Common myeloid progenitor, CD34-positive (primary cell): ENCODE results near the gene GABBR2.

Source experiments
- CTCF ChIA-PET: fragments of 350-600 bp; sonication (Branson Sonifier 250); formaldehyde crosslinking; loops from one replicate; lab custom pipeline; 2021; ENCODE audit warnings: antibody characterized with exemption; lab: Charles Lee
- POLR2A ChIA-PET: fragments of 350-600 bp; sonication (Branson Sonifier 250); formaldehyde crosslinking; loops from one replicate; lab custom pipeline; 2021; ENCODE audit warnings: antibody characterized with exemption; lab: Charles Lee
- DNase-seq, 3 donors: peaks; one replicate each; pipeline versions ENCODE4 v3.0.0 to v3.0.0-alpha.2; 2013
- H3K27ac ChIP-seq, 2 experiments: 1 replicate in 1 of 2; 2 replicates in 1 of 2; pipeline ENCODE4 v1.7.0; 2013; ENCODE audit warnings: inconsistent platforms in 2 of 2, low read length in 2 of 2, mild to moderate bottlenecking in 2 of 2, low read depth in 1 of 2, moderate library complexity in 1 of 2; ENCODE audit not compliant: severe bottlenecking in 2 of 2, insufficient read depth in 1 of 2, poor library complexity in 1 of 2
- H3K27me3 ChIP-seq, 5 experiments: replicated peaks in 2 of 5; 1 replicate in 3 of 5; 2 replicates in 2 of 5; pipeline versions ENCODE4 v1.6.1 to v1.7.0; 2013; ENCODE audit warnings: low read length in 4 of 5, mild to moderate bottlenecking in 2 of 5, moderate library complexity in 2 of 5, inconsistent platforms in 1 of 5; ENCODE audit not compliant: insufficient read depth in 5 of 5, control insufficient read depth in 4 of 5
- H3K36me3 ChIP-seq, 4 experiments: 1 replicate in 2 of 4; 2 replicates in 2 of 4; pipeline versions ENCODE4 v1.6.1 to v1.7.0; 2013; ENCODE audit warnings: low read length in 3 of 4, control low read depth in 1 of 4, mild to moderate bottlenecking in 1 of 4; ENCODE audit not compliant: control insufficient read depth in 4 of 4, insufficient read depth in 4 of 4
- H3K4me1 ChIP-seq, 4 experiments: 1 replicate in 3 of 4; 2 replicates in 1 of 4; pipeline versions ENCODE4 v1.6.1 to v1.7.1; 2013; ENCODE audit warnings: low read length in 3 of 4, mild to moderate bottlenecking in 3 of 4, control low read depth in 1 of 4, inconsistent platforms in 1 of 4, moderate library complexity in 1 of 4; ENCODE audit not compliant: control insufficient read depth in 4 of 4, insufficient read depth in 4 of 4; ENCODE audit errors: control extremely low read depth in 1 of 4
- H3K4me3 ChIP-seq, 7 experiments: 1 replicate in 4 of 7; 2 replicates in 3 of 7; pipeline versions ENCODE4 v1.5.1 to v1.7.0; 2013; ENCODE audit warnings: mild to moderate bottlenecking in 7 of 7, low read length in 6 of 7, moderate library complexity in 6 of 7, inconsistent platforms in 2 of 7, low read depth in 2 of 7, control low read depth in 1 of 7; ENCODE audit not compliant: insufficient read depth in 4 of 7, control insufficient read depth in 1 of 7; ENCODE audit errors: extremely low read depth in 1 of 7
- H3K9me3 ChIP-seq, 5 experiments: 1 replicate in 4 of 5; 2 replicates in 1 of 5; pipeline versions ENCODE4 v1.6.1 to v1.7.1; 2013; ENCODE audit warnings: low read length in 4 of 5, mild to moderate bottlenecking in 2 of 5, inconsistent platforms in 1 of 5, low read depth in 1 of 5, moderate library complexity in 1 of 5; ENCODE audit not compliant: control insufficient read depth in 4 of 5, insufficient read depth in 2 of 5; ENCODE audit errors: control extremely low read depth in 1 of 5
- WGBS: methylation state at CpG from one replicate; pipeline ENCODE4 v1.1.5; 2013; ENCODE audit not compliant: insufficient coverage; 5-methylcytosine and 5-hydroxymethylcytosine counted together

The GABBR2 gene

GRCh38 chr9:98575379-98576346 lies 133.1 kb downstream of the GABBR2 start:
- no peaks in the 10 kb centered on the region for H3K36me3 ChIP-seq
- H3K4me1 ChIP-seq, result peaks cover 3 to 22% (median 16%) of the 10 kb centered on the region in 4 experiments
- CTCF ChIA-PET, result interaction anchor here (1.2 to 1.3 kb wide), 2 partner anchors 8 to 12 kb away, joined by 3 read pairs; no protein-coding TSS in a partner anchor
- no peak overlapping the region for H3K27ac ChIP-seq
- POLR2A ChIA-PET, result interaction anchor here (1.0 kb wide), 1 partner anchor 8 kb away, joined by 4 read pairs; no protein-coding TSS in a partner anchor
- DNase-seq, result peak; percentile 86 to 96 (median 96)
- no peaks in the 10 kb centered on the region for H3K9me3 ChIP-seq
- H3K27me3 ChIP-seq, result peaks cover 2 to 48% (median 22%) of the 10 kb centered on the region in 5 experiments
- H3K4me3 ChIP-seq, result peak overlapping the region in 2 of 7 experiments; percentile 9 to 43
- WGBS, result 5% methylated on average over 10 of the region's 13 CpGs

GRCh38 chr9:98573749-98574278 lies 134.9 kb downstream of the GABBR2 start:
- H3K36me3 ChIP-seq, result no peaks in the 10 kb centered on the region
- no peak overlapping the region for H3K27ac ChIP-seq
- ChIA-PET CTCF (no interaction called here), POLR2A (no interaction called here)
- DNase-seq, result no peak
- H3K4me3 ChIP-seq, result no peak overlapping the region
- H3K4me1 ChIP-seq, result peaks cover 3 to 25% (median 16%) of the 10 kb centered on the region in 4 experiments
- H3K27me3 ChIP-seq, result peaks cover 2 to 35% (median 18%) of the 10 kb centered on the region in 5 experiments
- H3K9me3 ChIP-seq, result no peaks in the 10 kb centered on the region
- WGBS, result 100% methylated on average over 4 of the region's 5 CpGs

DNA sequence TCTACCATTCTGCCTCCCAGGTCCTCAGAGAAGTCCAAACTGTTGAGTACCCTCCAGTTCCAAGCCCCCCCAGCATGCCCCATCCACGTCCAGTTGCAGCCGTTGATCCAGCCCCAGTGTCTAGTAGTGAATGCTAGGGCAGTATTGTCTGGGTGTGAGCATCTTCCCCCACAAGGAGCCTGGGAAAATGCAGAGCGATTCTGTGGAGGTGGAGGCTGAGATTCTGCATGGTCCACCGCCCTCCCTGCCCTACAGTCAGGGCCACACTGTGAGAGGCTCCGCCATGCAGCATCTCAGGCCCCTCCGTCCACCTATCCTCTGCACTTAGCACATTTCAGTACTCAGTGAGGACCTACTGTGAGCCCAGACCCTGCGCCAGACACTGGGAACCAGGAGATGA lies 135.9 kb downstream of the GABBR2 start:
- peaks cover 3 to 25% (median 16%) of the 10 kb centered on the region in 4 experiments for H3K4me1 ChIP-seq
- H3K27me3 ChIP-seq, result peaks cover 0 to 42% (median 13%) of the 10 kb centered on the region in 5 experiments
- no peaks in the 10 kb centered on the region for H3K9me3 ChIP-seq
- H3K36me3 ChIP-seq, result no peaks in the 10 kb centered on the region
- 100% methylated on average over 2 of the region's 7 CpGs for WGBS
- H3K27ac ChIP-seq, result no peak overlapping the region
- CTCF ChIA-PET, result no interaction called here
- no peak for DNase-seq
- POLR2A ChIA-PET, result no interaction called here
- H3K4me3 ChIP-seq, result no peak overlapping the region

- H3K4me1 ChIP-seq, result peaks cover 3 to 25% (median 16%) of the 10 kb centered on the region in 4 experiments
- no peak for DNase-seq
- H3K9me3 ChIP-seq, result no peaks in the 10 kb centered on the region
- ChIA-PET POLR2A (no interaction called here), CTCF (no interaction called here)
- no peak overlapping the region for H3K27ac ChIP-seq
- 98% methylated on average over 3 of the region's 4 CpGs for WGBS
- peaks cover 0 to 37% (median 9%) of the 10 kb centered on the region in 5 experiments for H3K27me3 ChIP-seq
- no peaks in the 10 kb centered on the region for H3K36me3 ChIP-seq
- no peak overlapping the region for H3K4me3 ChIP-seq
Measured at GRCh38 chr9:98572054-98572627, 136.6 kb downstream of the GABBR2 start.

DNA sequence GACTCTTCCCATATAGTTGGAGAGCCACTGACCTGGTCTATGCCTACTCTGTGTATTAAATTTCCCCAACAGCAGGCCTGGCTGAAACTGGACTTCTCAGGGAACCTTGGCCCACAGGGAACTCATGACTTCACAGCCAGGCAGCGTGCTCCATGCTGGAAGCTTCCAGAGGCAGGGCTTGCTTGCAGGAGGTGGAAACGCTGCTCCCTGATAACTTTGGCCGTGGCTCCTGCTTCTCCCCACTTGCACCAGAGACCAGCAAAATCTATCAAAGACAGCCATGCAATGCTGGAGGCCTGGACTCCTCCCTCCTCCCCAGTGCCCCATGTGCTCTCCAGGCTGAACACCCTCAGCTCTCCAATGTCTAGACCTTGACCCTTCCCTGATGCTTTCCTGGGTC lies 137.1 kb downstream of the GABBR2 start:
- POLR2A ChIA-PET, result no interaction called here
- peaks cover 3 to 25% (median 16%) of the 10 kb centered on the region in 4 experiments for H3K4me1 ChIP-seq
- peaks cover 0 to 37% (median 9%) of the 10 kb centered on the region in 5 experiments for H3K27me3 ChIP-seq
- H3K36me3 ChIP-seq, result no peaks in the 10 kb centered on the region
- 100% methylated on average over 1 of the region's 3 CpGs for WGBS
- no peak for DNase-seq
- H3K4me3 ChIP-seq, result no peak overlapping the region
- no peak overlapping the region for H3K27ac ChIP-seq
- no peaks in the 10 kb centered on the region for H3K9me3 ChIP-seq
- CTCF ChIA-PET, result no interaction called here

DNA sequence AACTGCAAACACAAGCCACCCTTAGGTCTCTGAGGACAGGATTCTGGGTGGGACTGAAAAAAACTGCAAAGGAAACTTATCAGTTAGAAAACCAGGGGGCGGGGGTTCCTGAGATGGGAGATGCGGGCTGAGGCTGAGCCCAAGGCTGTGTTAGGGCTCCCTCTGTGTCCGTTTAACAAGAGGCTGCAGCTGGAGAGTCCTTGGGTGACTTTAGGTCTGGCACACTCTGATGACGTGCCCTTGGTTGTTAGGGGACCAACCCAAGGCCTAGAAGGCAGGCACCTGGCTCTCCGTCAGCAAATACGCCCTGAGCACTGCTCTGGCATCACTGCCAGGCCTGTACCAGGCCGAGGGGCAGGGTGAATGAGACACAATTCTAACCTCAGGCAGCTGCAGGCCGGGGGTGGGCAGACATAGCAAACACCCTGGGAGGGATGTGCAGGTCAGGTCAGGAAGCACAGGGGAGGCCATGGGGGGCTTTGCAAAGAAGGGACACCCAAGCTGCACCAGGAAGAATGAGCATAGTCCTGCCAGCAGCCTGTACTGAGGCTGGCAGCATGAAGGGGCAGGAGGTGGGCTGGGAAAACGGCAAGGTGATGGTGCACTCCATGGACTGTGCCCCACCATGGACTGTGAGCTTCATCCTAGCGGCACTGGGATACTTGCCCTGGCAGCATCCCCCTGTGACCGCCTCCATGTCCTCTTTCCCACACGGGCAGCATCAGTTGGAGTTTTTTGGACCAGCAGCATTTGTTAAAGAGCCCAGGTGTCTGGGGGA lies 137.9 kb downstream of the GABBR2 start:
- no peaks in the 10 kb centered on the region for H3K36me3 ChIP-seq
- H3K9me3 ChIP-seq, result no peaks in the 10 kb centered on the region
- H3K4me3 ChIP-seq, result no peak overlapping the region
- H3K27ac ChIP-seq, result no peak overlapping the region
- peaks cover 3 to 17% (median 10%) of the 10 kb centered on the region in 4 experiments for H3K4me1 ChIP-seq
- ChIA-PET CTCF (interaction anchor here (0.9 kb wide), 1 partner anchor 204 kb away, joined by 4 read pairs; no protein-coding TSS in a partner anchor), POLR2A (no interaction called here)
- peaks cover 0 to 37% (median 9%) of the 10 kb centered on the region in 5 experiments for H3K27me3 ChIP-seq
- 83% methylated on average over 10 of the region's 12 CpGs for whole genome bisulfite sequencing
- peak; percentile 61 to 84 (median 73) for DNase-seq
